Activated naive CD4-positive, alpha-beta T cell treated with Interleukin-2 at 50 U/mL for 16 hours (primary cell): ENCODE measurements around the gene COL6A5.

ENCODE experiments used
- DNase-seq: peaks from one replicate; pipeline ENCODE4 v3.0.0-alpha.2; 2020

The COL6A5 gene

GRCh38 chr3:130519754-130520153, 174.3 kb downstream of the COL6A5 start:
- DNase-seq: no peak

- no peak for DNase-seq
These were observed 176.9 kb downstream of the COL6A5 start for GRCh38 chr3:130522399-130522798.

- DNase-seq: no peak
These were observed 182.0 kb downstream of the COL6A5 start for GRCh38 chr3:130527426-130527825.

- DNase-seq: no peak
These were observed 182.6 kb downstream of the COL6A5 start for GRCh38 chr3:130528120-130528519.

GRCh38 chr3:130529486-130530215, 184.2 kb downstream of the COL6A5 start:
- DNase-seq: no peak

- no peak for DNase-seq
These were observed 187.8 kb downstream of the COL6A5 start for GRCh38 chr3:130533247-130533646.
